Thyroid gland (tissue), 4 donors: ENCODE measurements around the gene HECW1. TPM values are rescaled to one million over a fixed set of nuclear protein-coding genes. Genes with fewer than 3 reads are reported as not detected.
"Not testable (repeated sequence)": the region's sequence is repeated elsewhere in the genome, so short reads cannot be mapped to it uniquely, and the experiment has no call there.

Experiments used
- DNase-seq, 2 donors: peaks; one replicate each; pipeline ENCODE4 v3.0.0-alpha.2; 2019
- H3K27ac ChIP-seq, 3 donors: fragments of 200-600 bp; sonication (generic); 1 replicate in 2 of 3; 2 replicates in 1 of 3; pipeline ENCODE4 v1.5.1; 2016 to 2019; ENCODE audit warnings: mild to moderate bottlenecking in 1 of 3, moderate library complexity in 1 of 3
- H3K27me3 ChIP-seq: fragments of 200-600 bp; sonication (generic); one replicate; pipeline ENCODE4 v1.5.1; 2019
- H3K36me3 ChIP-seq, 2 donors: fragments of 200-600 bp; sonication (generic); one replicate each; pipeline ENCODE4 v1.5.1; 2016 to 2019
- H3K4me1 ChIP-seq, 2 donors: fragments of 200-600 bp; sonication (generic); one replicate each; pipeline ENCODE4 v1.5.1; 2017 to 2019
- H3K4me3 ChIP-seq, 3 donors: fragments of 200-600 bp; sonication (generic); replicated peaks in 1 of 3; 1 replicate in 2 of 3; 2 replicates in 1 of 3; pipeline ENCODE4 v1.5.1; 2016; ENCODE audit warnings: mild to moderate bottlenecking in 1 of 3
- H3K9me3 ChIP-seq: fragments of 200-600 bp; sonication (generic); one replicate; pipeline ENCODE4 v1.5.1; 2017
- CTCF ChIP-seq, 6 experiments: fragments of 200-600 bp in 3 of 6; fragments of 450-650 bp in 3 of 6; sonication (generic) in 3 of 6; IDR thresholded peaks; one replicate each; pipeline ENCODE4 v1.5.1; 2016 to 2019; ENCODE audit warnings: antibody characterized with exemption in 6 of 6, mild to moderate bottlenecking in 2 of 6, inconsistent platforms in 1 of 6, moderate library complexity in 1 of 6
- POLR2A ChIP-seq, 2 donors: fragments of 450-650 bp; IDR thresholded peaks; one replicate each; pipeline ENCODE4 v1.6.1; 2017; ENCODE audit warnings: antibody characterized with exemption in 2 of 2, mild to moderate bottlenecking in 2 of 2, moderate library complexity in 1 of 2
- WGBS, 2 donors: methylation state at CpG; one replicate each; pipeline ENCODE4 v1.1.5; 2017; 5-methylcytosine and 5-hydroxymethylcytosine counted together
- intact Hi-C: fragments of 100-400 bp; cut with DNase I; formaldehyde crosslinking; loops from one replicate; pipeline ENCODE4 v1.15.1; 2023
- total RNA-seq, 4 donors: library from RNA; depleted of rRNA; stranded (reverse); fragments of >200 nt; gene quantifications; one replicate each; pipeline ENCODE4 v1.2.3, GENCODE V29; 2016

Gene HECW1
- total RNA-seq, 4 donors from 2014 or later = 0.67 to 4.7 (median 2.3) TPM

GRCh38 chr7:43204081-43204480 is 91.6 kb downstream of the HECW1 start:
- DNase-seq = no peak
- Histone ChIP-seq H3K27me3 (no peaks in the 10 kb centered on the region), H3K4me3 (no peak overlapping the region), H3K27ac (peak overlapping the region in 2 of 3 donors; percentile 67 to 77), H3K36me3 (no peaks in the 10 kb centered on the region), H3K4me1 (peaks cover 18 to 33% of the 10 kb centered on the region in 2 donors), H3K9me3 (no peaks in the 10 kb centered on the region)
- WGBS, 2 donors = 43 to 54% methylated on average over 1 of the region's 1 CpG
- TF ChIP-seq POLR2A (IDR thresholded peaks at IDR 0.05) = no peak
- no peak for TF ChIP-seq CTCF (IDR thresholded peaks at IDR 0.05)
- intact Hi-C loops = no loop called here

- Histone ChIP-seq H3K9me3 (no peaks in the 10 kb centered on the region), H3K27ac (peak overlapping the region; percentile 53 to 77 (median 77)), H3K36me3 (no peaks in the 10 kb centered on the region), H3K4me3 (no peak overlapping the region), H3K4me1 (peaks cover 14 to 29% of the 10 kb centered on the region in 2 donors), H3K27me3 (no peaks in the 10 kb centered on the region)
- intact Hi-C loops = no loop called here
- no peak for TF ChIP-seq CTCF (IDR thresholded peaks at IDR 0.05)
- peak; percentile 69 to 70 for DNase-seq
- WGBS, 2 donors = 20 to 49% methylated on average over 5 to 8 of the region's 8 CpGs
These were observed 92.8 kb downstream of the HECW1 start for GRCh38 chr7:43205171-43205795.

- Histone ChIP-seq H3K9me3 (no peaks in the 10 kb centered on the region), H3K27ac (no peak overlapping the region), H3K27me3 (no peaks in the 10 kb centered on the region), H3K4me1 (peaks cover 9 to 25% of the 10 kb centered on the region in 2 donors), H3K36me3 (no peaks in the 10 kb centered on the region), H3K4me3 (no peak overlapping the region)
- intact Hi-C loops = no loop called here
- TF ChIP-seq POLR2A (IDR thresholded peaks at IDR 0.05) = no peak
- TF ChIP-seq CTCF (IDR thresholded peaks at IDR 0.05) = no peak
- no peak for DNase-seq
- WGBS, 2 donors = 88 to 89% methylated on average over 2 of the region's 2 CpGs
These were observed 95.8 kb downstream of the HECW1 start for GRCh38 chr7:43208242-43208641.

GRCh38 chr7:43210539-43210938 is 98.1 kb downstream of the HECW1 start:
- H3K4me3 ChIP-seq, H3K9me3 ChIP-seq, DNase-seq, H3K27ac ChIP-seq, intact Hi-C loops, H3K27me3 ChIP-seq, H3K36me3 ChIP-seq, H3K4me1 ChIP-seq: not testable (repeated sequence)
- 89 to 92% methylated on average over 11 of the region's 11 CpGs for WGBS, 2 donors

GRCh38 chr7:43211286-43211685 is 98.8 kb downstream of the HECW1 start:
- Histone ChIP-seq H3K9me3 (no peaks in the 10 kb centered on the region), H3K27me3 (no peaks in the 10 kb centered on the region), H3K27ac (no peak overlapping the region), H3K36me3 (no peaks in the 10 kb centered on the region), H3K4me3 (no peak overlapping the region), H3K4me1 (peaks cover under 1 to 2% of the 10 kb centered on the region in 2 donors)
- intact Hi-C loops = no loop called here
- WGBS, 2 donors = 89% methylated on average over 5 of the region's 5 CpGs
- TF ChIP-seq POLR2A (IDR thresholded peaks at IDR 0.05) (no peak), CTCF (IDR thresholded peaks at IDR 0.05) (no peak)
- no peak for DNase-seq
